SK-MEL-5 (cell line): ENCODE results near the gene CBFA2T2. TPM values are rescaled to one million over a fixed set of nuclear protein-coding genes. Genes with fewer than 3 reads are reported as not detected.
"Not testable (repeated sequence)": the region's sequence is repeated elsewhere in the genome, so short reads cannot be mapped to it uniquely, and the experiment has no call there.

ENCODE experiments used
- DNase-seq: peaks from one replicate; pipeline ENCODE4 v3.0.0-alpha.2; 2016; ENCODE audit warnings: low read depth, low spot score
- in situ Hi-C: cut with HindIII; loops from 2 replicates; pipeline ENCODE4 v1.10.0; 2016; ENCODE audit warnings: low sequenced_read_pairs, high pct_unique_total_duplicates, low pct_unique_long_range_greater_than_20kb
- polyA plus RNA-seq, 2 experiments: library from polyadenylated mRNA; depleted of rRNA; stranded (reverse); fragments of >200 nt; gene quantifications; 2 replicates each; pipeline ENCODE4 v1.2.3, GENCODE V29; 2015
- total RNA-seq: library from RNA; depleted of rRNA; stranded (reverse); fragments of >200 nt; shearing (Covaris generic); gene quantifications from 2 replicates; pipeline ENCODE4 v1.2.3, GENCODE V29; 2014; rRNA removed

CBFA2T2 gene
- total RNA-seq = 6.0 and 6.3 TPM in 2 replicates
- 12.6 and 23.7 TPM in 2 replicates for polyA plus RNA-seq (2015; cell fraction: cytosol; rRNA removed)
- 33.1 and 34.1 TPM in 2 replicates for polyA plus RNA-seq (2015; cell fraction: nucleus; rRNA removed)

- peak; percentile 62 for DNase-seq
- in situ Hi-C loops = no loop called here
Measured at GRCh38 chr20:33490023-33490933, at the start of gene CBFA2T2. CBFA2T2 (plus strand) TSS chr20:33490096; CDS start chr20:33490268, 172 bp downstream.

GRCh38 chr20:33440562-33440961, 49.3 kb upstream of the CBFA2T2 start:
- in situ Hi-C loops, DNase-seq: not testable (repeated sequence)

GRCh38 chr20:33441142-33441955, 48.5 kb upstream of the CBFA2T2 start:
- no peak for DNase-seq
- in situ Hi-C loops = no loop called here

GRCh38 chr20:33442136-33443005, 47.5 kb upstream of the CBFA2T2 start:
- no peak for DNase-seq
- in situ Hi-C loops = no loop called here

DNA sequence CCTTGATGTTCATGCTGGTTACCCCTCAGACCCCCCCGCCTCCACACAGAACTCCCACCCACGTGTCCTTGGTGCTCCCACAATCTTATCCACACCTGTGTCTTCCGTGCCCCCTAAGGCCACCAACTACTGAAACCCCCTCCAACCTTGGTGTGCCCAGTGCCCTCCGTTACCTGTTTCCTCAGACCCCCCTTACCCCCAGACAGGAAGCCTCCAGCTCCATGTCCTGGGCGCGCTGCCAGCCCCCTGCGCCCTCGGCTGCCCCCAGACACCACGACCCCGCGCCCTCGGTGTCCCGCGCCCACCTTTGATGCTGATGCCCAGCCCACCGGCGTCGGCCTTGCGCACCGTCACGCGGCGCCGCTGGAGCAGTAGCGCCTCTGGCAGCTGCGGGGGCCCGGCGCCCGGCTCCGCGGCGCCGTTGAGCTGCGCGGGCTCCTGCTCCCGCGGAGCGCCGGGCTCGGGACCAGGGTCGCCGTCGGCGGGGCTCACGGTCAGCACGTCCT, 46.8 kb upstream of the CBFA2T2 start:
- in situ Hi-C loops = no loop called here
- no peak for DNase-seq

DNA sequence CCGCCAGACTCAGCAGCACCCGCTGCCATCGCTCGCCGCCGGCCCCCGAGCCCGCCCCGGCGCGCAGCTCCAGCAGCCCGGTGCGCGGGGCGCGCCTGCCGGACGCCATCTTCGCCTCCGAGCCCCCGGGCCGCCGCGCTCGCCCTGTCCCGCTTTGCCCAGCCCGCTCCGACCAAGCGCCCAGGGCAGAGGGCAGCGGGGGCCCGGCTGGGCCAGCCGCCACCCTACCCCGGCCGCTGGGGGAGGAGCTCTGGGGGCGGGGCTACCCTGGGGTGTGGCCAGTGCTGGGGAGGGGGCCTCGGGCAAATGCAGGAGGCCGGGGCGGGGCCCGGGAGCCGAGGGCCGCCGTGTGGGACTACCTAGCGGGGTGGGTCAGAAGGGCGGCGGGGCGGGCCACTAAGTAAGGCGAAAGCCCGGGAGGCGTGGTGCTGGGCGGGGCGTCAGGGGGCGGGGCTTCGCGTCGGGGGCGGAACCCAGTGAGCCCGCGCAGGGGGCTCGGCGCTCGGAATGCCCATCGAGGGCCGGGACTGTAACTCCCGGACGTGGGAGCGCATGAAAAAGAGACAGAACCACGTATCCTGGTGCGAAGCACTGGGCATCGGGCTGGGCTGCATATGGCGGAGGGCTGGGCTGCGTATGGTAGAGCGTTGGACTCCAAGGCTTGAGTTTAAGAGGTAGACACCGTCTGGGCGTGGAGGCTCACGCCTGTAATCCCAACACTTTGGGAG, 46.2 kb upstream of the CBFA2T2 start, which contains the start of gene SNTA1:
Gene SNTA1 (minus strand): TSS at position 252 of the 728 bp plus-strand sequence. CDS start 143 bp downstream, at position 109.
- in situ Hi-C loops = no loop called here

GRCh38 chr20:33444797-33445560, 44.9 kb upstream of the CBFA2T2 start:
- DNase-seq = no peak
- in situ Hi-C loops = no loop called here

More for the DNA sequence above, 46.2 kb upstream of the CBFA2T2 start, which contains the start of gene SNTA1:
- peak; percentile 93 for DNase-seq

GRCh38 chr20:33445881-33446625, 43.8 kb upstream of the CBFA2T2 start:
- no peak for DNase-seq

GRCh38 chr20:33450867-33451266, 39.0 kb upstream of the CBFA2T2 start:
- DNase-seq = no peak

More at GRCh38 chr20:33445881-33446625, 43.8 kb upstream of the CBFA2T2 start:
- in situ Hi-C loops = no loop called here

DNA sequence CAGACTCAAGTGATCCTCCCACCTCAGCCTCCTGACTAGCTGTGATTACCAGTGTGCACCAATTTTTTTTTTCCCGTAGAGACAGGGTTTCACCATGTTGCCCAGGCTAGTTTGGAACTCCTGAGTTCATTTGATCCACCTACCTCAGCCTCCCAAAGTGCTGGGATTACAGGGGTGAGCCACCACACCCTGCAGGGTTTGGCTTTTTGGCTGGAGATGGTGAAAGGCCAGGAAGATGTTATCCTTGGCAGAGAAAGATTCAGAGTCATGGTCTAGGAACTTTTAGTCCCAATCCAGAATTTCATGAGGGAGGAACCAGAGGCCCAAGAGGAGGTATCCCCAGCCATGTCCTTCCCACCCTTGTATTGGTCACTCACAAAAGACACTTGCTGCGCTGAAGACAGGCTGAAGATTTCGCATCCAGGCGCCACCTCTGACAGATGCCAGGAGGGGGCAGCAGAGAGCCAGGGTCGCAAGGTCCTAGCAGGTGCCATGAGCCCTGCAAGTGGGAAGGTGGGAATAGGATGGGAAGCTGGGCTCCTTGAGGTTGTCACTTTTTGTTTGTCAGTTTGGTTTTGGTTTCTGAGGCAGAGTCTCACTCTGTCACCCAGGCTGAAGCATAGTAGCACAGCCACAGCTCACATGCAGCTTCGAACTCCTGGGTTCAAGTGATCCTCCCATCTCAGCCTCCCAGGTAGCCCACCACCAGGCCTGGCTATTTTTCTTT, 32.8 kb upstream of the CBFA2T2 start:
- peak; percentile 89 for DNase-seq
- in situ Hi-C loops = not testable (repeated sequence)

More at GRCh38 chr20:33450867-33451266, 39.0 kb upstream of the CBFA2T2 start:
- in situ Hi-C loops = no loop called here

DNA sequence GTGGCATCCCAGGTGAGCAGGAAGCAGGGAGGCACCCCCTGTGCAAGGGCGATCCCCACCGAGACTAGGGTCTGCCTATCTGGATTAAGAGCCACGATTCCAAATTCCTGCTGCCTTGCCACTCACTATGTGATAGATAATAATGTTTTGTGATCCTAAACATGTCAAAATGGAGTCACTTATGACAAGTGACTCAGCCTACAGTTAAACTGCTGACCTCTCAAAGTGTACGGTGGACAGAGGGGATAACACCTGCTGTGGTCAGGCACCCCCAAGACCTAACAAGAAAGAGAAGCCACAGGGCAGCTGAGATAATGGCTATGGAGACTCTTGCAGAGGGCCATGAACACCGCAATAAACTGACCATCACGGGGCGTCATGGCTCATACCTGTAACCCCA, 30.3 kb upstream of the CBFA2T2 start:
- in situ Hi-C loops = no loop called here

DNA sequence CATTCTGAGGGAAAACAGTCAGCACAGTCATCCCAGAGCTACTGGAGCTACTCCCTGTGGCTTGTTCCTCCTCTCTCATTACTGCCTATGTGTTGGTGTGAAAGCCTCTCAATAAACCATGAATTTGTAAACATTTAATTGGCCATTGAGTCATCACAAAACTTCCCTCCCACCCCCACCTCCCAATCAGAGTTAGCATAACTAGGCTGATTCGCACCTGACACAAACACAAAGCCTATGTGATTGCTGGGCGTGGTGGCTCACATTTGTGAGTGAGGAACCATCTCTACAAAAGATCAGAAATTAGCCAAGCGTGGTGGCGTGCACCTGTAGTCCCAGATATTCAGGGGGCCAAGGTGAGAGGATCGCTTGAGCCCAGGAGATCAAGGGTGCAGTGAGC, 29.2 kb upstream of the CBFA2T2 start:
- in situ Hi-C loops = no loop called here
- no peak for DNase-seq

More for the DNA sequence above, 30.3 kb upstream of the CBFA2T2 start:
- no peak for DNase-seq

GRCh38 chr20:33463332-33464101, 26.4 kb upstream of the CBFA2T2 start:
- in situ Hi-C loops = no loop called here

DNA sequence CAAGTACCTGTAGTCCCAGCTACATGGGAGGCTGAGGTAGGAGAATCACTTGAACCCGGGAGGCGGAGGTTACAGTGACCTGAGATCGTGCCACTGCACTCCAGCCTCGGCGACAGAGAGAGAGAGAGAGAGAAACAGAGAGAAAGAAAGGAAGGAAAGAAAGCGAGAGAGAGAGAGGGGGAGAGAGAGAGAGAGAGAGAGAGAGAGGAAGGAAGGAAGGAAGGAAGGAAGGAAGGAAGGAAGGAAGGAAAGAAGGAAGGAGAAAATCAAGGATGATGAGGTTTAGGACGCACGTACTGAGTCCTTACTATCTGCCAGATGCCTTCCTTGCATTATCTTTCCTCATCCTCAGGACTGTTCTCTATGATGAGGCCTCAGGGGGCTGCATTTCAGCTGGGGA, 25.1 kb upstream of the CBFA2T2 start:
- in situ Hi-C loops, DNase-seq: not testable (repeated sequence)

More at GRCh38 chr20:33463332-33464101, 26.4 kb upstream of the CBFA2T2 start:
- DNase-seq = no peak
